Hematopoietic multipotent progenitor cell treated with erythropoietin and hydrocortisone succinate and interleukin-3 and kit ligand, for 4 days (in vitro differentiated cells): ENCODE data around the gene TMEM54.

Source experiments
- DNase-seq: peaks from one replicate; pipeline ENCODE4 v3.0.0-alpha.2; 2015

The TMEM54 gene, protein sequence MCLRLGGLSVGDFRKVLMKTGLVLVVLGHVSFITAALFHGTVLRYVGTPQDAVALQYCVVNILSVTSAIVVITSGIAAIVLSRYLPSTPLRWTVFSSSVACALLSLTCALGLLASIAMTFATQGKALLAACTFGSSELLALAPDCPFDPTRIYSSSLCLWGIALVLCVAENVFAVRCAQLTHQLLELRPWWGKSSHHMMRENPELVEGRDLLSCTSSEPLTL

DNA sequence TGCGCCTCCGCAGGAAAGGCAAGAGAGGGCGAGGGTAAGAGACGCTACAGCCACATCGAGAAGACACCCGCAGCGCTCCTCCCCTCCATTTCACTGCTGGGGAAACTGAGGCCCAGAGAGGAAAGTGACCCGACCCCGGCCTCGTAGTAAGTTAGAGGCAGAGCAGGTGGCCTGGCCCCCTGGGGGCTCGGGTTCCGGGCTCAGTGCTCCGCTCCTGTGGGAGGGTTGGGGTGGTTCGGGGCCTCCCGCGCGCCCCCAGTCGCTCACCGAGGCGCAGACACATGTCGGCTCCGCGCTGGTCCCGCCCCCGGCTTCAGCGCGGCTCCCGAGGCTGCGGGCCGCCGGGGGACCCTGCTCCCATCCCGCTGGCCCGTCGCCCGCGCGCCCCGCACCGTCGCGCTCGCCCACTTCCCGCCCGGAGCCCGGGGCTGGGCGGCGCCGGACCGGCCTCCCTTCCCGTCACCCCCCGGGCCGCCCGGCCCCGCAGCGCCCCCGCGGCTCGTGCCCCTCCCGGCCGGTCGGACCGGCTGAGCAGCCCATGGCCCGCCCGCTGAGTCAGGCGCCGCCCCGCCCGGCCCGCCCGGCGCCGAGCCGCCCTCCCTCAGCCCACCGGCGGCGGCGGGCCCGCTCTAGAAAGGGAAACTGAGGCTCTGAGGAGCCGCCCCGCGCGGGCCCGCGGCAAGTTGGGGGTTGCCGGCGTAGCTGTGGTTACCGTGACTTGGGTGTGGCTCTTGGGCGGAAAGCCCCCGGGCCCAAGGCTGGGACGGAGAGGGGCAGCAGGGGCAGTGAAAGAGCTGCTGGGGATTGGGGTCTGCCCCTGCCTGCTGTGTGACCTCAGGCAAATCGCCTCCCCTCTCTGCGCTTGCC lies at the start of gene TMEM54:
Gene TMEM54, minus strand, starts transcription at position 434 of the 867 bp plus-strand sequence. Its CDS starts 151 bp downstream, at position 283.
- DNase-seq: no peak

DNA sequence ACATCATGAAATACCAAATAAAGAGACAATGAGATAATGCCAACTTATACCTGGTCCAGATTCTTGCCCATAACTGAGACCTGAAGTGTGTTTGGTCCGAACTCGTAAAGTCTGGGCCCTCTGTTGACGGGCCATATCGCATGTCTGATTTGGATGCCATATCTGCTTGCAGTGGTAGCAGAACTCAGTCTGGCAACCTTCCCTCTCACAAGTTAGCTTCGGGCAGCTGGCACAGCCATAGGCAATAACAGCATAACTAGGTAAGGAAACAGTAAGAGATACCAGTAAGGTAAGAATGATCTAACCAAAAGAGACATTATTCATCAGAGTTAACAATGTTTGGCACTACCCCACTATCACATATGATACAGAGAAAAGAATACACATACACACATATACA lies 48.3 kb upstream of the TMEM54 start:
- no peak for DNase-seq

DNA sequence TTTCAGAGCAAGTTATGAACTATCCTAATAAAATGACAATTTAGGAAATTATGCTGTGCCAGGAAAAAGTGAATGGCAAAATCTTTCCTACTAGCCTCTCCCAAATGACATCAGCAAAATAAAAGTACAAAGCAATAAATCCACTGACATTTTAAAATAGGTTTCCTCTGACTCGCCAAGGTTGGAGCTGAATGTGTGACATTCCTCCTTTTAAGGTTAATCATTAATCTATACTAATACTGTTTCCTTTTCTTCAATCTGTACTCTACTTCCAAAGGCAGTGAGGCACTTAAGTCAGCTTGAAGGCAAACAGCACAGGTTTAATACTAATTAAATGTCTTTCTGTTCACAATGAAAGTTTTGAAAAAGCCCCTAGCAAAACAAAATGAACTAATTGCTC lies 47.7 kb upstream of the TMEM54 start:
- DNase-seq: no peak

DNA sequence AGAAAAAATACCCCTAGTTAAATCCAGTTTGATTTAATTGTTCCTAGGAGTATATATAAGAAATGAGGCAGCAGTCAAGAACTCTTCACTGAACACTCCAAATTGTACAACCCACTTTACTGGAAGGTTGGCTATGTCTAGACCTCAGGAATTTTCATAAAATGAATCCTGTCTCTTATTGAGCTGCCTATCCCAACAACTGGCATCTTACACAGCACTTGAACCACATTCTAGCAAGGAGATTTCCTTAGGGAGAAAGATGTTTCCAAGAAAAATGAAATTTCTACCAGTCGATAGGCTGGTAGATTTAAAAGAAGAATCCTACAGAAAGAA lies 47.2 kb upstream of the TMEM54 start:
- no peak for DNase-seq

DNA sequence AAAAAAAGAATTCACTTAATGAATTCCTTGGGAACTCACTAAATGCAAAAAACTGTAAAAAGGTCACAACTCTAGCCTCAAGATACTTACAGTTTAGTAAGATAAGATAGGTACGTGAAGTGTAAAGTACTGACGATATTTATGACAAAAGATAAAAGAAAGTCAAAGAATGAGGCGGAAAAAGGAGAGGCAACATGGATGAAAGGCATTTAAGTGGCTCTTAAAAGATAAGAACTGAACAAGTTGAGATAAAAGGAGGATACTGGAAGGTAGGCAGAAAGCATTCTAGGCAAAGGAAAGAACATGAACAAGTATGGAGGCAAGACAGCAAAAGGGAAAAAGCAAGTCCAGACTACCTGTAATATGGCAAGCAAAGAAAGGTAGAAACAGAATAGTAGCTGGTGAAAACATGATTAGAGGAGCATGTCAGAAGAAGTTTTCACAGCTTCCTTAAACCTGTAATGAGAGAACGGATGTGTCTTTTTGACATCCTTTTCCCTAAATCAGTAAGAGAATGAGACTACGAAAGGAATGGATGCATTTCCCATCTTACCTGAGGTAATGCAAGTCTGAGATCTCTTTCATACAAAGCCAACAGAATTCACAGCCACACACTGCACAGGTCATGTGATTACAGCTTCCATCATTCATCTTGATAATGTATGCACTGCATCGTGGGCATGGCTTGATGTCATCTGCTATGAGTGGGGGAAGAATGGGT lies 46.6 kb upstream of the TMEM54 start:
- no peak for DNase-seq

DNA sequence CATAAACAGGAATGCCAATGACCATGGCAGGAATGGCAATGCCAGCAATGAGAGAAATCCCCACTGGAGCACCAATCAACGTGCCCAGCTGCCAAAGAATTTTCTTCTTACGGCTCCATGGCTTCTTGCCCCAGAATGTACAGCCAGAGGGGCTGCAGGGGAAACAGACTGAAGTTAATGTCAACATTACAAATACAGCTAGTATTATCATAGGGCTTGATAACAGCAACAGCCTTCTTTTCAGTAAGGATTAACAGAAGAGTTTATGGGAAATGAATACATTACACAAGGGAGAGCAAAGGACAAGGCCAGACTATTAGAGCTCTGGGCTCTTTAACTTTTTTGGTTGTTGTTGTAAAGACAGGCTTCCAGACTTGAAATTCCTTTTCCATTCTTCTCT lies 45.2 kb upstream of the TMEM54 start:
- DNase-seq: no peak

DNA sequence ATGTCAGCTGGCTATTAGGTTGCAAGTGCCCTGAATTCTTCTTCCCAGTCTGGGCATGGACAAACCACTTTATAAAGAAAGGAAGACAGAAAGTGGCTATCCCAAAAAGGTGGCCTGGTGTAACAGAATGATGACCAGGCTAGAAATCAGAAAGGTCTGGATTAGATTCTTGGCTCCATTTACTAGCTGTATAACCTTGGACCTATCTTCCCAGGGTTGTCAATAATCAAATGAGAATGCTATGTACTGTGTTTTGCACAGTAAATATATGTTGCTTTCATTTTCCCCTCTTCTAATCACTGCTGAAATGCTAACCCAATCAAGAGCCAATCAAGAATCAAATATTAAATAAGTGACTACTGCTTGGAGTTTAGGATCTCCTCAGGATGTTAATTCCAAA lies 43.0 kb upstream of the TMEM54 start:
- no peak for DNase-seq

DNA sequence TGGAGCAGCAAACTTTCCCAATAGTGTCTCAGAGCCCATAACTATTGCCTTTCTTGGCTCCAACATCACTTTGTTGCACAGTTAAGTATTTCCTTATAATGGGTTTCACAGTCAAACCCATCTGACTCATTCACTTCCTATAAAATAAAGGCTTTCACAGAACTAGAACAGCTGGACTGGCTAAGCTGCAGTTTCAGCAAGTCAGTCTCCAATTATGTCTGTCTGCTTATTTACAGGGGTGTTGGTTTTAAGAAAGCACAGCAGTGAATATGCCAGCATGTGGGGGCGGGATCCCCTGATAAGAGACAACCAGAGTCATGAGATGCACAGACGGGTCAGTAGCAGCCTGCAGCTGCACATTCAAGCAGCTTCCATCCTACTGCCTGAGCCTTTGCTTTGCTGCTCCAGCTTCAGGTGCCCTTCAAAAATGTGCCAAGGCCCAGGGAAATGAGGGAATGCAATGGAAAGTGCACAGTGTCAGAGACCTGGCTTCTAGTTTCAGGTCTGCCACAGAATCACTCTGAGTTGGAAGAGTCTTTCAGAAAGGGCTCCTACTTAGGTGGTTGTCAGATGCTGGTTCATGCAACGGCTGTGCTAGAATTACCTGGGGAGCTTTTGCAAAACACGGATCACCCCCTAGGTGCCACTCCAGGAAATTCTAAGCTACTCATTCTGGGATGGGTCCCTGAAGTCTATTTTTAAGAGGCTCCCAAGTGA lies 38.6 kb upstream of the TMEM54 start:
- peak; percentile 92 for DNase-seq

DNA sequence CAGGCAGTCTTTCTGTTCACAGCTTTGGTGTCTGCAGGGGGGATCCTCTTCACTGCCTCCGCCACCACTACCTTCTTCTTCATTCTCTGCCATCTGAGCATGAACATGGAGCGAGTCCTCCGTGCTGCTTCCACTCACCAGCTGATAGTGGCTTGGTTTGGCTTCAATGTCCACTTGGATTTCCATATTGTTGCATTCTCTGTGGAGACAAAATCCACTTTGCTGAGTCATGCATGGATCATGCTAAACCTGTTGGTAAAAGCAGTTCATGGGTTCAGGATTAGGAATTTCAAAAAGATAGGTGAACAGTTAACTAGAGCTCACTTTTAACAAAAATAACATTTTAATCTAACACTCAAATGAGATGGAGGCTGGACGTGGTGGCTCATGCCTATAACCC lies 35.9 kb upstream of the TMEM54 start:
- no peak for DNase-seq

DNA sequence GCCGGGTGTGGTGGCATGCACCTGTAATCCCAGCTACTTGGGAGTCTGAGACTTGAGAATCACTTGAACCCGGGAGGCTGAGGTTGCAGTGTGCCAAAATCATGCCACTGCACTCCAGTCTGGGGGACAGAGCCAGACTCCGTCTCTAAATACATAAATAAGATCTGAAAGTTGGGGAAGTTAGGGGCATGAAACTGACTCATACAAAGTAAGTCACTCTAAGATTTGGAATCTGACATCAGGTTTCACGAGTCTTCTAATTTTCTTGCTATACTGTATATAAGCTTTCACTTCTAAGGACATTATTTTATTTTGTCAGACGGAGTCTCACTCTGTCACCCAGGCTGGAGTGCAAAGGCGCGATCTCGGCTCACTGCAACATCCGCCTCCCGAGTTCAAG lies 33.3 kb upstream of the TMEM54 start:
- DNase-seq: no peak

DNA sequence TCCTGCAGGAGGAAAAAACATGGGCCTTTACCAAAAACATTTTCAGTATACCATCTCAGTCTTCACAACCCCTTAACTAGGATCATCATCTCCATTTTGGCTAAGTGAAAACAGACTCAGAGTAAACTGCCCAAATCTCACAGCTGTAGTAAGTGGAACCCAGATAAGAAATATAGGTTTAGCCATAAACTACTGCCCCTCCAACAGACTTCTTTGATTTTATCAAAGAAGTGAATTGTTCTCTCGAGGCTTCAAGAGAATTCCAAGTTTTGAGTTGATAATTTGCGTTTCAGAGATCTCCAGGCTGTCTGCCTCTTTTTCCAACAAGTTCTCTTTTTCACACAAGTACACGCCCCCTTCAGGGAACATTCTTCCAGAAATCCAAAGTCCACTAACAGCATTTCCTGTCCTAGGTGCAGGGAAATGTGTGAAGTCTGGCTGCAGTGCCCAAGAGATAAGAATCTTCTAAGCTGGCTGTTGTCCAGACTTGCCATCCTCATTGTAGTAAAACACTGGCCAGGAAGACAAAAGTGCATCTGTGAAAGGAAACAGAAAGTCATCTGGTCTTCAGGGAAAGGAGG lies 32.6 kb upstream of the TMEM54 start:
- peak; percentile 54 for DNase-seq

DNA sequence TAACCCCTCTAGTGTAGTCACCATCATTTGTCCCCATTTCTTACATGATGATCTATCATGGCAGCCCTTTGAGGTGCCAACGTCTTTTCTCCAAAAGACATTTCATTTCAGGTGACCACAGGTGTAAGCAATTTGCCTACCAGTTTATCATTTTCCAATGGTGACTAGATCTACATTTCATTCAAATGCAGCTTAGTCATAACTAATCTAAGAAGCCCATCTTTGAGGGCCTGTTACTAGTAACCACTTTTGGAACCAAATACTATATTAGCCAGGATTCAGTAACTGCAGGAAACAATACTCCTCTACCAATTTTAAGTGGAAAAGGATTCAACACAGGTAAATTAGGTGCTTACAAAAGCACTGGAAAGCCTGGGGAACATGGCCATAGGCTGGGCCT lies 30.6 kb upstream of the TMEM54 start:
- no peak for DNase-seq

DNA sequence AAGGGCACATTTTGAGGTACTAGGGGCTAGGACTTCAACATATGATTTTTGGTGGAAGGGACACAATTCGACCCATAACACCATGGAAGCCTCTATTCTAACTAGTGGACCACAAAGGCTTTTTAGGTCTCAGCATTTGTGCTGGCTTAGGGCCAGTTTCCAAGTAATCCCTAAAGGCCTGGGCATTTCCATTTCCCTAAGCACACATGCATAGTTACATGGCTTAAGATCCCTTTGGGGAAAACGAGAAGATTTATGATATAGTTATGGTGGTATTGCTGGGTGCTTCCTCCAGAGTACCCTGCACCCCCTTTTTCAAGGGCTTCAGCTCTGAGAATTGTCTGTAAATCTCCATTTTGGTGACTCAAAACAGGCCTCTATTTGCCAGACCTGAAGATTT lies 28.2 kb upstream of the TMEM54 start:
- DNase-seq: no peak

DNA sequence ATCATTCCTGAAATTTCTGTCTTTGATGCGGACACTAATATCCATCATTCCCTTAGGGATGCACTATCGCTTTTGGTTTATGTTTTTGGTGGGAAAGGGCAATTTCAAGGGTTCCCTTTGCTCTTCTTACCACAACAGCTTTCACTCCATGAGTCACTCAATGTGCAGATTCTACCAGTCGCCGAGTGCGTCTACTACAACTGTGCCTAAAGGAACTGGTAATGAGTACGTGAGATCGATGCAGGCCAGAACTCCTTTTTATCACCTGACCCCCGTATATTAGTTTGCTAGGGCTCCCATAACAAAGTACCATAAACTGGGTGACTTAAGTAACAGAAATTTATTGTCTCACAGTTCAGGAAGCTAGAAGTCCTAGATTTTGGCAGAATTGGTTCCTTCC lies 27.5 kb upstream of the TMEM54 start:
- DNase-seq: no peak

DNA sequence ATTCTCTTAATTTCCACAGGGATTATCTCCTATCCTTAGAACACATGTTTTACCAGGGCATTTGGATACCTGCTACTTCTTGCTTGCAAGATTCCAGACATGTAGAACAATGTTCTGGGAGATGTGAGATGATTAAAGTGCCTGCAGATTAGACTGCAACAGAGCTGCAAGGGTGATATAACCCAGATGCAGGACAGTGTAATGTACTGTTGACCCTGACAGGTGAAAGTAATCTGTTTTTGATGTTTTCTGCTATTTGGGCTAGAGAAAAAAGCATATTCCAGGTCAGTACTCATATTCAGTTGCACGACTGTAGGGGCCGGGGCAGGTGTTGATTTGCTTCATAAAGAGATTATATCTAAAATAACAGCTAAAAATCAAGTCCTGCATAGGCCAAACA lies 27.1 kb upstream of the TMEM54 start:
- DNase-seq: no peak

DNA sequence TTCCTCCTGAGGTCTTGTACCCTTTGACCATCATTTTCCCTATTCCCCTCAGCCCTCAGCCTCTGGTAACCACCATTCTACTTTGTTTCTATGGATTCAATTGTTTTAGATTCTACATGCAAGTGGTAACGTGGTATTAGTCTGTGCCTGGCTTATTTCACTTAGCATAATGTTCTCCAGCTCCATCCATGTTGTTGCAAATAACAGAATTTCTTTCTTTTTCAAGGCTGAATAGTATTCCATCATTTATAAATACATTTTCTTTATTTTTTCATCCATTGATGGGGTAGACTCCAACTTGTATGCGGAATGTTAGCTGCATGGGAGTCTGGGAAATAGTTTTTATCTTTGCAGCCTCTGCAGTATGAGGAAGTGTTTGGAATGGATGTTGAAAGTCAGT lies 26.3 kb upstream of the TMEM54 start:
- DNase-seq: no peak

DNA sequence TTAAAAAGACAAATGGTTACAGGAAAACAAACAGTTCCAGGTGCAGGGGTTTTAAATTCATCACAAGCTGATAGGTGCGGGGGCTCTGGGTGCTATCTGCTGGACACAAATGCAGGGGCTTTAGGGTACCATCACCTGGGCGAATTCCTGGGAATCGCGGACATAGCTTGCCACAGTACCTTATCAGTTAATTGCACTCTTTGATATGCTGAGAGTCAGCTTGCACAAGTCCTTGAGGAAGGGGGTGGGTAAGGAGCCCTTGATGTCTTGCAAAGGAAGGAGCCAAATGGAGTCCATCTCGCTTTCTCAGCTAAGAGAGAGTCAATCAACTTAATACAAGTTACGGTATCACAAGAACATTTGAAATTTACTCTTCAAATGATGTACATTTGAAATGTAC lies 25.4 kb upstream of the TMEM54 start:
- DNase-seq: peak; percentile 41

DNA sequence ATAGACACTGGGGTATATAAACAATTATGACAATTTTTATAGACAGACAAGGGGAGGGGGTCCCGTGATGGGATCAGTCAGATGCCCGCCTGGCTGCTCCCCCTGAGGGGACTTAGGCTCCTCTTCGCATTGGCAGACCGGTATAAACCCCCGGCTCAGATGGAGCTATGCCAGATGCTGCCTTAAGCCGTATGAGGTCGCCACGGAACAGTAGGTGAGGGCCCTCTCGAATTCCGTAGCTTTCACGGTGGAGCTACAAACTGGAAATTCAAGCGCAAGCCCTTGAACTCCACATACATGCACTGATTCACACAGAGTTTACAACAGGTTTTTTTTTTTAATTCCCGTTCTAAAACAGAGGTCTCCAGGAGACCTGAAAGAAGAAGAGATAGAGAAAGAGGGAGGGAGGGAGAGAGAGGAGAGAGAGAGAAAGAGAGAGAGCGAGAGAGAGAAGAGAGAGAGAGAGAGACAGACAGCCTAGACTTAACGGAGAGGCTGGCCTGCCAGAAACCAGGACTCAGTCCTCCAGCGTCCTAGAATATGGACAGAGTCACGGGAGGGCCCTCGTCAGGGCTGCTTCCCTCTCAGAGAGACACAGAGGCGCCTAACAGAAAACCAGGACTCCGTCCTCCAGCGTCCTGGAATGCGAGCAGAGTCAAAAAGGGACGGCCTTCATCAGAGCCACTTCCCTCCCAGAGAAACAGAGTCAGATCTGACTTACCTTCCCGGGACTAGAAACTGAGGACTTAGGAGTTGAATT lies 24.4 kb upstream of the TMEM54 start:
- peak; percentile 65 for DNase-seq

DNA sequence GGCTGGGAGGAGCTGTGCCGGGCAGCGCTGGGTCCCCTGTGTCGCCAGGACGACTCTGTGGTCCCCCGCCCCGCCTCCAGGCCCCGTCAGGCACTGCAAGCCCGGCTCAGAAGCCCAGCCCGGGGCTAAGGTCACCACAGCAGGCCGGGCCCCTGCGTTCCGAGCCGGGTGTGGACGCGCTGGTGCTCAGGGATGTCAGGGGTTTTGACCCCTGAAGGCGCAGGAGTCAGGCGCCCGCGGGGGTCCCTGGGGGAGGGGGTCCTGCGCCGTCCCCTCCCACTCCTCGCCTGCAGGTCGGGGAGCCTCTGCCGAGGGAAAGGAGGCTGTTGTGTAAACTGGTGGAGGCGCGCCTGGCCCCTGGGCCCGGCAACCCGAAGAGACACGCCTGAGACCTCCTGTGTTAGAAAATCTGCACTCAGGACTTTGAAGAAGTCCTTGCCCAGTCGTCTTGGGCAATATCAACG lies 23.7 kb upstream of the TMEM54 start:
- peak; percentile 44 for DNase-seq

DNA sequence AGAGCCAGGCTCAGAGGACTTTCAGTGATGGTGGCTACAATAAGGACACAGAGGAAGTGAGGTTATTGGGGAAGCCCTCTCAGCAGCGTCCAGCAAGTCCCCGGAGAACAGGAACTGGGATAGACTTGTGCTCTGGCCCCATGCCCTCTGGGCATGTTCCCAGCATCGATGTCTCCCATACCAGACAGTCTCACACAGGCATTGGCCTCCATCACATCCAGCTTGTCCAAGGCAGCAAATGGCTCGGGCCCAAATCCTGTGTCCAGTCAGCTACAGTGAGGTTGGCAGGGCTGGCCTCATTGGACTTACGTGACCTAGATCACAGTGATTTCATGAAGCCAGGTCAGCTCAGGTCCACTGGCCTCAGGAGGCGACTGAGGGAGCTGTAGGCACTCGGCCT lies 19.6 kb upstream of the TMEM54 start:
- no peak for DNase-seq

DNA sequence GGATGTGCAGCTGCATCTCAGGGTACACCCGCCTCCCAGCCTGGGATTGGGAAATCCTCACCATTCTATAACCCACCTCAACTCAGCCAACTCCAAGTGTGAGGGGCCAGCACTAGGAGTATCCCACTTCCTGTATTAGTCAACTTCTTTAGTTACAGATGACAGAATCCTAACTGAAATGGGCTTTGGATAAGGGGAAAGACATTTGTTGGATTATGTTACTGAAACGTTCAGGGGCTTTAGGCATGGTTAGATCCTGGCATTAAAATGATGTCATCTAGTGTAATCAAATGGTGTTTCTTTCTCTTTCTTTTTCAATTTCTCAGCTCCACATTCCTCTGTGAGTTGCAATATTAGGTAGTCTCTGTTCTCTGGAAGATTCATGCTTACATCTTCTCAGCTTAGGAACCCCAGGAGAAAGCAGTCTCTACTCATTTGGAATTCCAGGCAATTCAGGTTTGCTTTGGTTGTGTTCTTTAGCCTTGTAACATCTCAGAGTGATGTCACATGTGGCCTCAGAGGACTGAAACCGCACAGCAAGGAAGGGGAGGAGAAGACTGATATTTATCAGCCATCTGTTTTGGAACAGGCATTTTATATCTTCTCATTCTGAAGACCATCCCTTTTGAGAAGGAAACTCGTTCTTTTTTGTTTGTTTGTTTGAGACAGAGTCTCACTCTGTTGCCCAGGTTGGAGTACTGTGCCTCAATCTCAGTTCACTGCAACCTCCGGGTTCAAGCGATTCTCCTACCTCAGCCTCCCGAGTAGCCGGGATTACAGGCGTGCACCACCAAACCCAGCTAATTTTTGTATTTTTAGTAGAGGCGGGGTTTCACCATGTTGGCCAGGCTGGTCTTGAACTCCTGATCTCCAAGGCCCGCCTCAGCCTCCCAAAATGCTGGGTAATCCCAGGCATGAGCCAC lies 18.9 kb upstream of the TMEM54 start:
- peak; percentile 65 for DNase-seq
